Raji (cell line): ENCODE results near the gene ANKS1A.

ENCODE experiments used
- POLR2A ChIP-seq: IDR thresholded peaks from 2 replicates; pipeline ENCODE4 v1.6.1; 2011; ENCODE audit warnings: low read depth, low read length, control low read depth; ENCODE audit not compliant: insufficient read depth

The ANKS1A gene

GRCh38 chr6:35086636-35087360 is 197.7 kb downstream of the ANKS1A start:
- TF ChIP-seq POLR2A, result no peak

- TF ChIP-seq POLR2A, result no peak
These were observed 198.6 kb downstream of the ANKS1A start for GRCh38 chr6:35087361-35088280.

- TF ChIP-seq POLR2A, result no peak
These were observed 199.5 kb downstream of the ANKS1A start for GRCh38 chr6:35088281-35089215.

GRCh38 chr6:35089216-35089934 is 200.3 kb downstream of the ANKS1A start:
- TF ChIP-seq POLR2A, result no peak

- no peak for TF ChIP-seq POLR2A
These were observed 201.0 kb downstream of the ANKS1A start for GRCh38 chr6:35089935-35090505.

- TF ChIP-seq POLR2A, result no peak
These were observed 201.7 kb downstream of the ANKS1A start for GRCh38 chr6:35090734-35091133.

- TF ChIP-seq POLR2A, result no peak
These were observed 202.5 kb downstream of the ANKS1A start for GRCh38 chr6:35091346-35092083.

- no peak for TF ChIP-seq POLR2A
These were observed 203.5 kb downstream of the ANKS1A start for GRCh38 chr6:35092362-35093117.

GRCh38 chr6:35093118-35093445 is 204.0 kb downstream of the ANKS1A start:
- TF ChIP-seq POLR2A, result no peak

- TF ChIP-seq POLR2A, result no peak
These were observed 204.7 kb downstream of the ANKS1A start for GRCh38 chr6:35093783-35094182.

- TF ChIP-seq POLR2A, result no peak
These were observed 205.1 kb downstream of the ANKS1A start for GRCh38 chr6:35094183-35094582.

GRCh38 chr6:35096129-35096862 is 207.2 kb downstream of the ANKS1A start:
- no peak for TF ChIP-seq POLR2A
